GM19043 (cell line): ENCODE measurements around the gene PAX9.
"Not testable (repeated sequence)": the region's sequence is repeated elsewhere in the genome, so short reads cannot be mapped to it uniquely, and the experiment has no call there.

Experiments
- ATAC-seq: cut with Tn5 transposase; IDR thresholded peaks from one replicate; pipeline ENCODE4 v1.9.1; 2021; ENCODE audit warnings: low read depth; ENCODE audit not compliant: unreplicated experiment

PAX9 gene

GRCh38 chr14:36671149-36671548, 9.5 kb downstream of the PAX9 start:
- ATAC-seq, result no peak

GRCh38 chr14:36672095-36672494, 10.4 kb downstream of the PAX9 start:
- ATAC-seq, result no peak

GRCh38 chr14:36674659-36675058, 13.0 kb downstream of the PAX9 start:
- no peak for ATAC-seq

DNA sequence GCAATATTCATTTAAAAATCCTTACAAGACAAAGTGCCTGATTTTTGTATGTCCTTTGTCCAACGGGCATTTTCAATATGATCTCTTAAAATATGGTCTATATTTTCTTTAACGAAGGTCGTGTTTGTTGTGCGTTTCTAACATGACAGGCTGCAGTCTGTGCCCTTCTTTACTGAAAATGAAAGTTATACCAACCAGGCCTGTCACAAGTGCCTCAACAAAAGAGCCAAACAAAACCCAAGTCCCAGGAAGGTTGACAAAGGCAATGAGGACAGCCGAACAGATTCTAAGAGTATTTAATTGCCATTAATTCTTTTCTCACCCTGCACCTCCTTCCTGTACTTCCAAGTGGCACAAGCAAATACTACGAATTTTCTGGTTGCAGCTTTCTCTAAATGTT, 13.9 kb downstream of the PAX9 start:
- ATAC-seq, result no peak

- no peak for ATAC-seq
Observed at GRCh38 chr14:36676236-36676635, 14.6 kb downstream of the PAX9 start.

DNA sequence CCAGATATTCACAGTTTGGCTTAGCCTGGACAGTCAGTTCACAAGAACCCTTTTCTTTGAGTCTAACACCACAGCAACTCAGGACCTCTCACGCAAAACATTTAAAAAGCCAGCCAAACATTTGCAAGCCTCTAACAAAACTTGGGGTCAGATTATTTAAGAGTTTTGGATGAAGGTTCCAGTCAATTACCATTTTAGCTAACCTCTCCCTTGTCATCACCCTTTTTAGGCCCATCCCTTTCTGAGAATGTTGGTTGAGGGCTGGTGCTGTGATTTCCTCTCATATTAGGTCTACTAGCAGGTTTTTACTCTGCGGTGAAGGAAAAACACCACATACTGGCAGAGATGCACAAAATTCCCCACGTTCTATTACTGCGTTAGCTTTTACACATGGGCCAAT, 20.7 kb downstream of the PAX9 start:
- ATAC-seq, result no peak

DNA sequence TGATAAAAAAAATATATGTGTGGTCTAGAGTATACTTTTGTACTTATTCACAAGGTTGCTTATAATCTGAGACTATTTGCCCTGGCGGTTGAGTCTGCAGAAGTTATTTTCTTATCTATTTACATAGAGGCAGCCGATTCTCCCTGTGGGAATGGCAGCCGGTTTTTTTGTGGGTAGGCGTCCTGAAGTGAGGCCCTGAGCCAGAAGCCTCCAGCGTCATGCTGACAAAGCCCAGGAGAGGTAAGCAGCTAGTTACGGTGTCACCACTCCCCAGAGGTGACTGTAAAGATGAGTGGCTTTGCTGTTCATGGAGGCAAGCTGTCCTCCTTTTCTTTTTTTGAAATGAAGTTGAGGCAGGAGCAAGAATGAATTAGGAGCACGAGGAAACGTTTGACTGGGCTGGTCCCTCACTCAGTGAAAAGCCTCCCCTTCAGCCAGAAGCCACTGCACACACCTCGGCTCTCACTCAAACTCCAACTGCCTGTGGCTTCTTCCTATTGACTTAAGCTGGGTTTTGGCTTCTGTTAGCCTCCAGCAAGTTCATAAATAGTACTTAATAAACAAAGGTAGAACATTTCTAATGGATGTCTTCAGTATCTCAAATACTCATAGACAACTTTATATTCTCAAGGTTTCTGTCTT, 21.5 kb downstream of the PAX9 start:
- no peak for ATAC-seq

- ATAC-seq, result no peak
Observed at GRCh38 chr14:36684946-36685345, 23.3 kb downstream of the PAX9 start.

DNA sequence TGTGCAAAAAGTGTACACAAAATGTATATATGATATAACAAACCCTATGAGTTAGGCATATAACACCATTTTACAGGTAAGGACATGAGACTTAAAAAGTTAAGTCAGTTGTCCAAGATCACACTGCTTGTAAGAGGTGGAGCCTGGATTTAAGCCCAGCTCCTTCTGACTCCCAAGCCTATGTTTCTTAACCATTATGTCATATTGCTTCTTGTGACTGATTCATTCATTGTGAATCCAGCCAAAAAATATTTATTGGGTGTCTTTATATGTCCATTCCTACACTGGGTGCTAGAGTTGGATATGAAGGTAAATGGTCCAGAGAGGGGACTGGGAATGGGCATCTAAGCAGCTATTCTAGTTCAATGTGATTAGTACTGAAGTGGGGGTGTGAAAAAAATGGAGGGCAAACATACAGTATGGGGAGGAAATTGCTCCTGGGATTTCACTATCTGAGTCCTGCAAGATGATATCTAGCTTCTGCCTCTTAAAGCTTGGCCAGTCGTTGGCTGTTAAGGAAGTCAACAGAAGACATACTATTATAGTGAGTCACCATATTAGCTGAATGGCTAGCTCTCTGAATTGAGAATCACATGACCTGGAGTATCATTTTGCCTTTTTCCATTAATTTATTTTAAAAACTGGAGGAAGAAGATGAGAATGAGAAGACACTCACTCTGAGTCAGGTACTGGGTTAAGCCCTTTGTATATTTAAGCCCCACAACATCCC, 28.8 kb downstream of the PAX9 start:
- no peak for ATAC-seq

- not testable (repeated sequence) for ATAC-seq
Observed at GRCh38 chr14:36699420-36699819, 37.8 kb downstream of the PAX9 start.

DNA sequence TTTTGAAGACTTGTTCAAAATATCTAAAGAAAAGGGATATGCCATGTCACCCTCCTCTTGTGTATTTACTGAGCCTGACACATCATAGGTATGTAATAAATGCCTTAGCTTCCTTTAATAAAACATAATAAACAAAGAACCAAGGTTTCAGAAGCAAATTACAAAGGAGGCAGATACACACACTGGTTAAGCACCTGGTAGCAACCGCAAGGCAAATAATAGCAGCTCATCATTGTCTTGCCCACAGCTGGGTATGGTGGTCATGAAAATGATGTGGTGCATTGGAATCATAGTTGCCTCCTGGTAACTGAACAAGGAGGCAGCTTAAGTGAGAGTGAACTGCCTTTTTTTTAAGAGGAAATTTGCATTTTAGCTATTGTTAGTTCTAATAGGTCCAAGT, 39.0 kb downstream of the PAX9 start:
- ATAC-seq, result no peak

GRCh38 chr14:36701132-36701531, 39.5 kb downstream of the PAX9 start:
- no peak for ATAC-seq

- ATAC-seq, result no peak
Observed at GRCh38 chr14:36702474-36702873, 40.8 kb downstream of the PAX9 start.

DNA sequence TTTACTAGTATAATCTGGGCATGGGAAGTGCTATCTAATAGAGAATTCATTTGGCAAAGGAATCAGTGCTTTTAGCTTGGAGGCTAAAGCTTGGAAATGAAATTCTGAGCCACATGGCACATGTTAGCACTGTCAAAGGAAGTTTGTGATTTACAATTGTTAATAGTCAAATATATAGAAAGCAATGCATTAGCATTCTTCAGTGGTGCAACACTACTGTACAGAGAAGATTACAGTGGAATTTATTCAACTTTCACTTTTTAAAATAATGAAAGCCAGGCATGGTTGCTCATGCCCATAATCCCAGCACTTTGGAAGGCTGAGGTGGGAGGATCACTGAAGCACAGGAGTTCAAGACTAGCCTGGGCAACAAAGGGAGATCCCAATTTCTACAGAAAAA, 45.9 kb downstream of the PAX9 start:
- no peak for ATAC-seq

DNA sequence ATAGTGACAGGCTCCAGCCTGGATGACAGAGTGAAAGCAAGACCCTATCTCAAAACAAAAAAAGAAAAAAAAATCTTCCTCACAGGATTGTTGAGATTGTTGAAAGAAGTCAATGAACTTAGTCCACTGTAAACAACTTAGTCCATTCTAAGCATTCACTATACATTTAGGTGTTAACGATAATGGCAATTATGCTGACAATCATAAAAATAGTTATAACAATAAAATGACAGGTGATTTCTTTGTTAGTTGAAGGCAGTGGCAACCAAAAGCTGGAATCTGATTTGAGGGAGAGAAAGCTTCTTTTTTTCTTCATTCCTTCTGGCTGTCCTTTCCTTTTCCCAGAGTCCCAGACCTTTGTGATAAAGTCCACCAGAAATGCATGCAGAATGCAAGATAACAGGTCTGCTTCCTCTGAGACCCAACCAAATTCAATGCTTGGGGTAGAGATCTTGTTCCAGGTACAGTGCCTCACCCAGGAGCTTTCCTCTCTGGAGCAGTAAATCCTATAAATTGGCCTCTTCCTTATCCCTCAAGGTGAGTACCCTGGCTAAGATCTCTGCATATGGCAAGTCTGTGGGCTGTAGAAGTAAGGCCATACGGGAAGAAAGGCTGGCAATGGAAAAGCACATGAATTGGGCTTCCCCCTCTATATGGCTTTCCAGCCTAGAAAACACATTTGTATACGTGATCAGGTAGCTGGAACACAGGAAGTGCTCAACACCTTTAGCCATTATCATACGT, 52.5 kb downstream of the PAX9 start:
- no peak for ATAC-seq

- no peak for ATAC-seq
Observed at GRCh38 chr14:36716614-36717184, 55.0 kb downstream of the PAX9 start.

DNA sequence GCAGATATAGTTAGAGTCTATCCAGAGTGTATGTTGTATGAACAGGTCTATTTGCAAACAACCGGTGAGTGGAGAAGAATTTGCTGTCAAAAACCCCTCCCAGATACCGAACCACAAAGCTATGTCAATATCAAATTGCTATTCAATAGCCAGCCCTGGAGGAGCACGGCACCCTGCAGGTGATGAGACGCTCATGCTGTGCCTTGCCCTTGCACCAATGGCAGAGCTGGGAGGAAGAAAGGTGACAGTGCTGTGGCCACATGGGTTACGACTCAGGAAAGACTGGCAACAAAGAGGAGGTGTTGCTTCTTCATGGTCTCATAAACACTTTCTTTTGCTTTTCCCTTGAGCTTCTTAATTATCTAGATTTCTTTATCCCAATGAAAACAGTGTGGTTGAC, 55.7 kb downstream of the PAX9 start:
- no peak for ATAC-seq

DNA sequence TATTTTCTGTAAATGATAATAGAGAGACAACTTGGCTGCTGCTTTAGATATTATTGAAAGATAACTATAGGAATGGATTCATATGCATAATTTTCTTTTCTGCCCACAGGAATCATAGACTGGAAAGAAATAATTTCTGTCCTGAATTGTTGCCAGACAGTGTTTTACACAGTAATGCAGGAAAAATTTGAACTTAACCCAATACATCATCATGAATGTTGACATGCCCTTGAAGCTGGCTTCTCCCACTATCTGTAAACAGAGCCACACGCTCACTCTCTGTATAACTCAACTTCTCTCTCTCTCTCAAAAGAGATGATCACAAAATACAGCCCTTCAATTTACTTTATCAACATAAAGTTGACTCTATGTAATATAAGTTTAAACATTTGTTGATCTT, 56.6 kb downstream of the PAX9 start:
- no peak for ATAC-seq

DNA sequence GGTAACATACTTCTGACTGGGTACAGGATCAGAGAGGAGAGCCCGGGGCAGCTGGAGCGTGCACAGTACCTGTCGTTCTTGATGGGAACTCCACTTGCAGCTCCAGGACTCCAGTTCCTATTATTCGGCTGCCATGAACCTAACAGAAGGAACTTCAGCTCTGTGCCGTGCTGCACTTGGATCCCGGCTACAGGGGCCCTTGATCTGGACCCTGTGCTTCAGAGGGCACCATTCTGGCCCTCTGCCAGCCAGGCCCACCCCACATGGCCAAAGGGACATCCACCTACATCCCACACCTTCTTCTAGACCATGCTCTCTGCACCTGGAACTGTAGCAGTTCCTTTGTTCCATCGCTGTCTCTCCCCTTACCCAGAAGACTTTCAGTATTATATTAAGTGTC, 58.2 kb downstream of the PAX9 start:
- no peak for ATAC-seq

DNA sequence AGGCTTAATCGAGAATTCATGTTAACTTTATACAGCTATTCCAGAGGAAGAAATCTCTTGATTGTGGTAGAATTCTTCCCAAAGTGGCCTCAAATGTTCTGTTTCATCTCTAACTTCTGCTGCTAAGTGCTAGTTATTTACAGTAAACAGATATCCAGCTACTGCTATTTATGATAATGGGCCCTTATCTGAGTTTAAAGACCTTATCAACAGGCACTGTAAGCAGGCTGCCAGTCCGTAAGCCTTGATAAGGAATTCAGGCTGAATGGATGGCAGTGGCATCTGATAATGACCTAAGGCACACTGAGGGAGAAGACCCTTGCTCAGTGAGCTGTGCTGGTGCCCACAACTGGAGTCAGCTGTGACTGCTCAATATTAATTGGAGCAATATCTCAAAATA, 59.0 kb downstream of the PAX9 start:
- ATAC-seq, result no peak

DNA sequence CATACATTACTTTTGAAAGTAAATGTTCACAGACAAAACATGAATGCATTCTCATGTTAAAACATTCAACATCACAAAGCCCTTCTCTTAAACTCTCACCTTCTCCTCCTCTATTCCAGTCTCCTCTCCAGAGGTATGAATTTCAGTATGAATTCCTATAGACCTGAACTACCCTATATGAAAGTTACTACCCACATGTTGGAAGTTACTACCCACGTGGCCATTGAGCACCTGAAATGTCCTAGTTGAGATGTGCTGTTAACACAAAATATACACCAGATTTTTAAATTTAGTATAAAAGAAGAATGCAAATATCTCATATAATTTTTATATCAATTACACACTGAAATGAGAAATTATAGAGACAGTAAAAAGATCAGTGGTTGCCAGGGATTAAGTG, 60.2 kb downstream of the PAX9 start:
- no peak for ATAC-seq
